ENCODE data around the gene RHOJ.

- TF ChIP-seq EZH2 (IDR thresholded peaks at IDR 0.05; ENCODE audit: low read depth, unreplicated experiment): no peak
- TF ChIP-seq CTCF (conservative IDR thresholded peaks at IDR 0.05; ENCODE audit: low read depth in 2 of 2): no peak
- no peak for TF ChIP-seq POLR2AphosphoS5 (IDR thresholded peaks at IDR 0.05; ENCODE audit: low read depth)
- TF ChIP-seq CREB1 (CRISPR knock-in tag; IDR thresholded peaks at IDR 0.05; ENCODE audit: low read depth): no peak
Measured at GRCh38 chr14:63245893-63246292, 41.6 kb downstream of the RHOJ start.
